MG63 (cell line): ENCODE data around the gene DGCR6L. TPM values are rescaled to one million over a fixed set of nuclear protein-coding genes. Genes with fewer than 3 reads are reported as not detected.
"Not testable (repeated sequence)": the region's sequence is repeated elsewhere in the genome, so short reads cannot be mapped to it uniquely, and the experiment has no call there.

Experiments
- DNase-seq: peaks from one replicate; pipeline ENCODE4 v3.0.0-alpha.2; 2020
- H3K27me3 ChIP-seq: fragments of 250-450 bp; sonication (Bioruptor Pico); 2 replicates; pipeline ENCODE4 v1.5.1; 2020; ENCODE audit warnings: mild to moderate bottlenecking, moderate library complexity
- H3K36me3 ChIP-seq: fragments of 250-450 bp; sonication (Bioruptor Pico); 2 replicates; pipeline ENCODE4 v1.5.1; 2020; ENCODE audit warnings: mild to moderate bottlenecking, moderate library complexity
- H3K4me3 ChIP-seq: fragments of 250-450 bp; sonication (Bioruptor Pico); 2 replicates; pipeline ENCODE4 v1.5.1; 2020; ENCODE audit warnings: mild to moderate bottlenecking, moderate library complexity
- H3K9me3 ChIP-seq: fragments of 250-450 bp; sonication (Bioruptor Pico); 2 replicates; pipeline ENCODE4 v1.5.1; 2020; ENCODE audit warnings: mild to moderate bottlenecking, moderate library complexity
- total RNA-seq: library from RNA; depleted of rRNA; stranded (reverse); fragments of >200 nt; shearing (Covaris generic); gene quantifications from 2 replicates; pipeline ENCODE4 v1.2.3, GENCODE V29; 2014; ENCODE audit warnings: low replicate concordance

Gene DGCR6L
- total RNA-seq, 1 experiment from 2014 or later, result 82.5 TPM

- H3K36me3 ChIP-seq, H3K4me3 ChIP-seq, DNase-seq, H3K27me3 ChIP-seq, H3K9me3 ChIP-seq: not testable (repeated sequence)
Measured at GRCh38 chr22:20274374-20274773, 45.5 kb downstream of the DGCR6L start.

GRCh38 chr22:20273758-20274181, 46.1 kb downstream of the DGCR6L start:
- Histone ChIP-seq H3K27me3 (no peaks in the 10 kb centered on the region), H3K4me3 (no peak overlapping the region), H3K9me3 (no peaks in the 10 kb centered on the region), H3K36me3 (no peaks in the 10 kb centered on the region)
- no peak for DNase-seq

- Histone ChIP-seq H3K36me3 (no peaks in the 10 kb centered on the region), H3K9me3 (no peaks in the 10 kb centered on the region), H3K27me3 (no peaks in the 10 kb centered on the region), H3K4me3 (no peak overlapping the region)
- DNase-seq, result no peak
Measured at GRCh38 chr22:20272700-20273099, 47.2 kb downstream of the DGCR6L start.

- H3K27me3 ChIP-seq, result no peaks in the 10 kb centered on the region
- no peak for DNase-seq
Measured at GRCh38 chr22:20272174-20272573, 47.7 kb downstream of the DGCR6L start.

GRCh38 chr22:20271114-20271994, 48.5 kb downstream of the DGCR6L start:
- no peak overlapping the region for H3K4me3 ChIP-seq
- no peaks in the 10 kb centered on the region for H3K36me3 ChIP-seq
- H3K27me3 ChIP-seq, result no peaks in the 10 kb centered on the region
- DNase-seq, result peak; percentile 88
- no peaks in the 10 kb centered on the region for H3K9me3 ChIP-seq

More at GRCh38 chr22:20272174-20272573, 47.7 kb downstream of the DGCR6L start:
- Histone ChIP-seq H3K36me3 (no peaks in the 10 kb centered on the region), H3K9me3 (no peaks in the 10 kb centered on the region), H3K4me3 (no peak overlapping the region)

GRCh38 chr22:20270190-20271113, 49.4 kb downstream of the DGCR6L start:
- H3K4me3 ChIP-seq, H3K9me3 ChIP-seq, H3K27me3 ChIP-seq, H3K36me3 ChIP-seq: not testable (repeated sequence)
- DNase-seq, result peak; percentile 7

GRCh38 chr22:20269673-20270072, 50.2 kb downstream of the DGCR6L start:
- not testable (repeated sequence) for DNase-seq, H3K4me3 ChIP-seq

GRCh38 chr22:20269201-20269600, 50.7 kb downstream of the DGCR6L start:
- not testable (repeated sequence) for H3K4me3 ChIP-seq, H3K36me3 ChIP-seq, H3K27me3 ChIP-seq, H3K9me3 ChIP-seq, DNase-seq

More at GRCh38 chr22:20269673-20270072, 50.2 kb downstream of the DGCR6L start:
- not testable (repeated sequence) for H3K36me3 ChIP-seq, H3K9me3 ChIP-seq, H3K27me3 ChIP-seq

- H3K36me3 ChIP-seq, result no peaks in the 10 kb centered on the region
- peak within 1 kb of the TSS; percentile 35 for H3K4me3 ChIP-seq
- peak; percentile 57 for DNase-seq
- H3K9me3 ChIP-seq, result no peaks in the 10 kb centered on the region
- H3K27me3 ChIP-seq, result no peaks in the 10 kb centered on the region
Measured at GRCh38 chr22:20268279-20269012, 51.4 kb downstream of the DGCR6L start, which contains the start of gene RTN4R. TSS of gene RTN4R (minus strand) at chr22:20268318. CDS start at chr22:20268092, 226 bp downstream.

- H3K27me3 ChIP-seq, result no peaks in the 10 kb centered on the region
- H3K9me3 ChIP-seq, result no peaks in the 10 kb centered on the region
- no peaks in the 10 kb centered on the region for H3K36me3 ChIP-seq
- peak overlapping the region; percentile 28 for H3K4me3 ChIP-seq
- DNase-seq, result peak; percentile 14
Measured at GRCh38 chr22:20267441-20268278, 52.2 kb downstream of the DGCR6L start.

- not testable (repeated sequence) for DNase-seq, H3K27me3 ChIP-seq, H3K36me3 ChIP-seq, H3K4me3 ChIP-seq, H3K9me3 ChIP-seq
Measured at GRCh38 chr22:20266667-20267440, 53.0 kb downstream of the DGCR6L start.

GRCh38 chr22:20265772-20266666, 53.8 kb downstream of the DGCR6L start:
- H3K4me3 ChIP-seq, H3K27me3 ChIP-seq, H3K36me3 ChIP-seq, H3K9me3 ChIP-seq, DNase-seq: not testable (repeated sequence)

- no peaks in the 10 kb centered on the region for H3K36me3 ChIP-seq
- no peak for DNase-seq
- H3K9me3 ChIP-seq, result no peaks in the 10 kb centered on the region
- H3K4me3 ChIP-seq, result no peak overlapping the region
- H3K27me3 ChIP-seq, result no peaks in the 10 kb centered on the region
Measured at GRCh38 chr22:20264614-20265452, 55.0 kb downstream of the DGCR6L start.
